Naive thymus-derived CD4-positive, alpha-beta T cell (primary cell): ENCODE data around the gene SLC22A23. TPM values are rescaled to one million over a fixed set of nuclear protein-coding genes. Genes with fewer than 3 reads are reported as not detected.
A peak's percentile ranks its signal among the peaks of the same experiment; 100 is the strongest.

Experiments
- ATAC-seq: fragments of 150-1000 bp; cut with Tn5 transposase; 2 replicates; pipeline ENCODE4 v1.10.0; 2021; ENCODE audit warnings: mild to moderate bottlenecking, moderate library complexity
- CTCF ChIA-PET: fragments of 350-600 bp; sonication (Branson Sonifier 250); formaldehyde crosslinking; loops from one replicate; lab custom pipeline; 2021; ENCODE audit warnings: antibody characterized with exemption; lab: Charles Lee
- POLR2A ChIA-PET: fragments of 350-600 bp; sonication (Branson Sonifier 250); formaldehyde crosslinking; loops from one replicate; lab custom pipeline; 2021; ENCODE audit warnings: antibody characterized with exemption, inconsistent platforms; lab: Charles Lee
- DNase-seq, 9 donors: peaks; one replicate each; pipeline versions ENCODE4 v3.0.0 to v3.0.0-alpha.2; 2020 to 2022; ENCODE audit warnings: mixed read lengths in 1 of 9
- H3K27ac ChIP-seq: one replicate; pipeline ENCODE4 v1.7.0; 2013; ENCODE audit warnings: mild to moderate bottlenecking, low read depth, low read length, moderate library complexity
- H3K27me3 ChIP-seq, 2 donors: one replicate each; pipeline ENCODE4 v1.7.0; 2013; ENCODE audit warnings: low read length in 2 of 2, mild to moderate bottlenecking in 2 of 2, moderate library complexity in 2 of 2; ENCODE audit not compliant: control insufficient read depth in 2 of 2, insufficient read depth in 2 of 2
- H3K36me3 ChIP-seq, 3 experiments: 1 replicate in 2 of 3; 2 replicates in 1 of 3; pipeline ENCODE4 v1.7.0; 2013; ENCODE audit warnings: low read length in 3 of 3, mild to moderate bottlenecking in 3 of 3, moderate library complexity in 1 of 3; ENCODE audit not compliant: insufficient read depth in 3 of 3, control insufficient read depth in 2 of 3
- H3K4me1 ChIP-seq, 2 donors: one replicate each; pipeline ENCODE4 v1.7.0; 2013; ENCODE audit warnings: low read length in 2 of 2, mild to moderate bottlenecking in 2 of 2, moderate library complexity in 1 of 2; ENCODE audit not compliant: control insufficient read depth in 2 of 2, insufficient read depth in 2 of 2
- H3K4me3 ChIP-seq: 2 replicates; pipeline ENCODE4 v1.7.0; 2013; ENCODE audit warnings: mild to moderate bottlenecking, low read length
- H3K9me3 ChIP-seq, 3 experiments: 1 replicate in 2 of 3; 2 replicates in 1 of 3; pipeline ENCODE4 v1.7.0; 2013; ENCODE audit warnings: low read length in 3 of 3; ENCODE audit not compliant: control insufficient read depth in 2 of 3
- H3K27ac Mint-ChIP-seq, 9 donors: one replicate each; pipeline ENCODE4 v1.8.0; 2020 to 2022; ENCODE audit warnings: mixed read lengths in 9 of 9, mild to moderate bottlenecking in 8 of 9, moderate library complexity in 5 of 9, inconsistent platforms in 2 of 9
- H3K27me3 Mint-ChIP-seq, 5 donors: one replicate each; pipeline ENCODE4 v1.8.0; 2021 to 2022; ENCODE audit warnings: mixed read lengths in 5 of 5, mild to moderate bottlenecking in 1 of 5
- H3K36me3 Mint-ChIP-seq, 5 donors: one replicate each; pipeline ENCODE4 v1.8.0; 2020 to 2022; ENCODE audit warnings: mixed read lengths in 5 of 5, mild to moderate bottlenecking in 3 of 5, inconsistent platforms in 1 of 5
- H3K4me1 Mint-ChIP-seq, 7 donors: one replicate each; pipeline ENCODE4 v1.8.0; 2020 to 2022; ENCODE audit warnings: mixed read lengths in 7 of 7, mild to moderate bottlenecking in 3 of 7, inconsistent platforms in 1 of 7
- H3K4me3 Mint-ChIP-seq, 10 donors: one replicate each; pipeline ENCODE4 v1.8.0; 2020 to 2022; ENCODE audit warnings: mild to moderate bottlenecking in 10 of 10, mixed read lengths in 10 of 10, moderate library complexity in 6 of 10, inconsistent platforms in 2 of 10
- H3K9me3 Mint-ChIP-seq, 11 donors: one replicate each; pipeline ENCODE4 v1.8.0; 2020 to 2022; ENCODE audit warnings: mixed read lengths in 11 of 11, mild to moderate bottlenecking in 4 of 11, inconsistent platforms in 1 of 11, moderate library complexity in 1 of 11
- intact Hi-C, 2 donors: fragments of 100-400 bp; cut with micrococcal nuclease; formaldehyde crosslinking; loops; one replicate each; pipeline ENCODE4 v1.15.1; 2023
- polyA plus RNA-seq, 2 donors: library from polyadenylated mRNA; unstranded; fragments of 300-500 nt; fragmentation: Illumina TruSeq; gene quantifications; one replicate each; pipeline ENCODE4 v1.2.3, GENCODE V29; 2021
- total RNA-seq, 6 experiments: library from RNA in 5 of 6; stranded (reverse) in 5 of 6; gene quantifications; 1 replicate in 5 of 6; 2 replicates in 1 of 6; pipeline ENCODE4 v1.2.3 and lab custom pipeline; 2021 to 2026

Gene SLC22A23
- total and polyA plus RNA-seq, 7 experiments from 2014 or later = 1.1 to 23.8 (median 13.6) TPM

DNA sequence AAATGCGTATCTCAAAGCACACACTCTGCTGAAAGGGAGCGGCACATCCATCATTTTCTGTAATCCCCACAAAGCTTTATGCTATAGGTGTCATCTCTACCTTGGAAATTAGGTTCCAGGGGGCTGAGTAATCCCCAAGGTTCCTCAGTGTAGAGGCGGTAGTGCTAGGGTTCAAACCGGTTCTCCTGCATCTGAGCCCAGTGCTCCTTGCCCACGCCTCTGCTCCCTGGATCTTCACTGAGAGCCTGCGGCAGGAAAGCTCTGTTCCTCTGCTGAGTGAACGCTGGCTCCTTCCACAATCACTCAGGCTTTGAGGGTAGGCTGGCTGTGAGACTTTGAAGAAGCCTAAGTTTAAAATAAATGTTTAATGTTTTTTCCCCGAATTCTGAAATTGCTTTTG is 24.9 kb downstream of the SLC22A23 start:
- H3K4me1 ChIP-seq = no peaks in the 10 kb centered on the region
- no peak overlapping the region for H3K27ac ChIP-seq
- ChIA-PET CTCF (no interaction called here), POLR2A (interaction anchor here (0.7 kb wide), 1 partner anchor 172 kb away, joined by 3 read pairs; no protein-coding TSS in a partner anchor)
- H3K9me3 ChIP-seq = no peaks in the 10 kb centered on the region
- Mint-ChIP-seq H3K27me3 (peaks cover 0 to 5% (median 0%) of the 10 kb centered on the region in 5 donors), H3K4me3 (no peak overlapping the region), H3K36me3 (peaks cover 0 to 31% (median 12%) of the 10 kb centered on the region in 5 donors), H3K4me1 (peaks cover 0 to 21% (median 2%) of the 10 kb centered on the region in 7 donors), H3K27ac (no peak overlapping the region), H3K9me3 (no peaks in the 10 kb centered on the region)
- no peaks in the 10 kb centered on the region for H3K36me3 ChIP-seq
- no peak for ATAC-seq
- intact Hi-C loops = no loop called here
- H3K27me3 ChIP-seq = no peaks in the 10 kb centered on the region
- DNase-seq = no peak
- H3K4me3 ChIP-seq = no peak overlapping the region

- Mint-ChIP-seq H3K27me3 (peaks cover 0 to 3% (median 0%) of the 10 kb centered on the region in 5 donors), H3K36me3 (peaks cover 0 to 24% (median 1%) of the 10 kb centered on the region in 5 donors), H3K4me3 (no peak overlapping the region), H3K27ac (no peak overlapping the region), H3K9me3 (no peaks in the 10 kb centered on the region), H3K4me1 (peaks cover 0 to 21% (median 2%) of the 10 kb centered on the region in 7 donors)
- no peak for DNase-seq
- no peak overlapping the region for H3K4me3 ChIP-seq
- H3K36me3 ChIP-seq = no peaks in the 10 kb centered on the region
- H3K27ac ChIP-seq = no peak overlapping the region
- POLR2A ChIA-PET = no interaction called here
- no peak for ATAC-seq
- H3K27me3 ChIP-seq = no peaks in the 10 kb centered on the region
- CTCF ChIA-PET = no interaction called here
- no peaks in the 10 kb centered on the region for H3K4me1 ChIP-seq
- no peaks in the 10 kb centered on the region for H3K9me3 ChIP-seq
- intact Hi-C loops = no loop called here
Measured at GRCh38 chr6:3429211-3429610, 27.6 kb downstream of the SLC22A23 start.

GRCh38 chr6:3428700-3429099 is 28.1 kb downstream of the SLC22A23 start:
- Histone ChIP-seq H3K4me1 (no peaks in the 10 kb centered on the region), H3K27ac (no peak overlapping the region), H3K36me3 (no peaks in the 10 kb centered on the region), H3K9me3 (no peaks in the 10 kb centered on the region), H3K27me3 (no peaks in the 10 kb centered on the region), H3K4me3 (no peak overlapping the region)
- Mint-ChIP-seq H3K4me3 (no peak overlapping the region), H3K36me3 (peaks cover 0 to 24% (median 4%) of the 10 kb centered on the region in 5 donors), H3K27ac (no peak overlapping the region), H3K27me3 (peaks cover 0 to 3% (median 0%) of the 10 kb centered on the region in 5 donors), H3K9me3 (no peaks in the 10 kb centered on the region), H3K4me1 (peaks cover 0 to 25% (median 6%) of the 10 kb centered on the region in 7 donors)
- ATAC-seq (no peak), DNase-seq (no peak)
- ChIA-PET CTCF (interaction anchor here (0.8 kb wide), 1 partner anchor 14 kb away, joined by 3 read pairs; no protein-coding TSS in a partner anchor), POLR2A (no interaction called here)
- intact Hi-C loops = no loop called here

DNA sequence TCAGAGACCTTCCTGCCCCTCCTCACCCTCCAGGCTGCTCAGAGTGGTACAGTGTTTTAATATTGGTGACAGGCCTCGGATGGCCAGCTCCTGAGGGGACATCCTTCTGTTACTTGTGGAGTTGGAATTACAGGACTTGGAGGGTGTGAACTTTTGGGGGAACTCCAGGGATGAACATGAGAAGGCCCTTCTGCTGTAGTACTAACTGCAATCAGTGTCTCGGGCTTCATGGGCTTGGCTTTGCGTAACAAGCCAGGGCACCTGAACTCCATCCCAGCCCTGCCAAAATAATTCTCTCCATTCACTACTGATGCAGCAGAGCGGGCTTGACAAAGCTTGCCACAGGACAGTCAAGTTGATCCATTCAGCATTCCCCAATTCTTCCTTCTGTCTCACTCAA is 28.6 kb downstream of the SLC22A23 start:
- Histone ChIP-seq H3K9me3 (no peaks in the 10 kb centered on the region), H3K36me3 (no peaks in the 10 kb centered on the region), H3K27ac (no peak overlapping the region), H3K4me3 (no peak overlapping the region), H3K27me3 (no peaks in the 10 kb centered on the region), H3K4me1 (no peaks in the 10 kb centered on the region)
- intact Hi-C loops = no loop called here
- Mint-ChIP-seq H3K9me3 (no peaks in the 10 kb centered on the region), H3K4me1 (peaks cover 0 to 25% (median 7%) of the 10 kb centered on the region in 7 donors), H3K36me3 (peaks cover 0 to 24% (median 4%) of the 10 kb centered on the region in 5 donors), H3K27me3 (peaks cover 0 to 5% (median 0%) of the 10 kb centered on the region in 5 donors), H3K4me3 (no peak overlapping the region), H3K27ac (peak overlapping the region in 1 of 9 donors; percentile 65)
- ATAC-seq (no peak), DNase-seq (no peak)
- CTCF ChIA-PET = interaction anchor here (0.8 kb wide), 1 partner anchor 15 kb away, joined by 3 read pairs; no protein-coding TSS in a partner anchor
- POLR2A ChIA-PET = no interaction called here

DNA sequence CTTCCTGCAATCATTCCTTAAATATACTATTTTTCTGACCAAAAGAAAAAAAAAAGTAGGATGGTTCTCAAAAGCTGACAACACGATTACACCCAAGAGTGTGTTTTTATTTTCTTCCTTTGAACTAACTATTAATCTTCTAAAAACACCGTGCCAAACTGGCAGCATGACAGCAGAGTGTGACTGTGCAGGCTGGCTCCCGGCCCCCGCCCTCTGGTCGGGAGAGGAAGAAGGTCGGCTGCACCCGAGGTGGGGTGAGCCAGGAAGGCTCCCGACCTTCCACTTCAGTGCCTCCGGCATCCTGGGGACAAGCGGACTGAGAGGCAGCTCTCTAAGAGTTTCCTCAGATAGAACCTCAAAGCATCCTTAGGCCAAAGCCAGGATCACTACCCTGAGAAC is 29.2 kb downstream of the SLC22A23 start:
- ChIA-PET POLR2A (no interaction called here), CTCF (interaction anchor here (1.4 kb wide), 1 partner anchor 13 kb away, joined by 4 read pairs; no protein-coding TSS in a partner anchor)
- H3K4me1 ChIP-seq = no peaks in the 10 kb centered on the region
- ATAC-seq = no peak
- H3K36me3 ChIP-seq = no peaks in the 10 kb centered on the region
- Mint-ChIP-seq H3K36me3 (peaks cover 0 to 24% (median 4%) of the 10 kb centered on the region in 5 donors), H3K4me1 (peaks cover 0 to 31% (median 12%) of the 10 kb centered on the region in 7 donors), H3K27ac (peak overlapping the region in 1 of 9 donors; percentile 42), H3K4me3 (no peak overlapping the region), H3K9me3 (no peaks in the 10 kb centered on the region), H3K27me3 (peaks cover 0 to 8% (median 0%) of the 10 kb centered on the region in 5 donors)
- H3K27me3 ChIP-seq = no peaks in the 10 kb centered on the region
- no peak overlapping the region for H3K27ac ChIP-seq
- no peak for DNase-seq
- H3K4me3 ChIP-seq = no peak overlapping the region
- no peaks in the 10 kb centered on the region for H3K9me3 ChIP-seq
- intact Hi-C loops = no loop called here

- no peaks in the 10 kb centered on the region for H3K27me3 ChIP-seq
- H3K36me3 ChIP-seq = no peaks in the 10 kb centered on the region
- no peak for DNase-seq
- H3K4me3 ChIP-seq = no peak overlapping the region
- Mint-ChIP-seq H3K36me3 (peaks cover 0 to 24% (median 4%) of the 10 kb centered on the region in 5 donors), H3K4me3 (no peak overlapping the region), H3K27ac (no peak overlapping the region), H3K4me1 (peaks cover 0 to 35% (median 14%) of the 10 kb centered on the region in 7 donors), H3K9me3 (no peaks in the 10 kb centered on the region), H3K27me3 (peaks cover 0 to 12% (median 0%) of the 10 kb centered on the region in 5 donors)
- POLR2A ChIA-PET = interaction anchor here (0.5 to 1.0 kb wide), 2 partner anchors 25 to 35 kb away, joined by 3 to 4 read pairs; no protein-coding TSS in a partner anchor
- H3K4me1 ChIP-seq = no peaks in the 10 kb centered on the region
- intact Hi-C loops = no loop called here
- no peak for ATAC-seq
- CTCF ChIA-PET = interaction anchor here (0.8 to 1.4 kb wide), 2 partner anchors 13 to 121 kb away, joined by 3 to 4 read pairs; no protein-coding TSS in a partner anchor
- H3K9me3 ChIP-seq = no peaks in the 10 kb centered on the region
- H3K27ac ChIP-seq = no peak overlapping the region
Measured at GRCh38 chr6:3426927-3427686, 29.7 kb downstream of the SLC22A23 start.
